Astrocyte (in vitro differentiated cells and primary cell): Measurements from ENCODE around the gene EDARADD.

Experiments
- EZH2 ChIP-seq: IDR thresholded peaks from 2 replicates; pipeline ENCODE4 v1.6.1; 2012; ENCODE audit warnings: mild to moderate bottlenecking, low read length, inconsistent platforms; ENCODE audit not compliant: insufficient read depth
- TF ChIP-seq, protein P1 (sequence below): IDR thresholded peaks from 2 replicates; pipeline ENCODE4 v1.5.1; 2011; ENCODE audit warnings: low read depth, mild to moderate bottlenecking, inconsistent platforms, low read length, moderate library complexity; ENCODE audit not compliant: insufficient read depth

GRCh38 chr1:236509203-236509602 lies 115.1 kb downstream of the EDARADD start:
- TF ChIP-seq, protein P1, sequence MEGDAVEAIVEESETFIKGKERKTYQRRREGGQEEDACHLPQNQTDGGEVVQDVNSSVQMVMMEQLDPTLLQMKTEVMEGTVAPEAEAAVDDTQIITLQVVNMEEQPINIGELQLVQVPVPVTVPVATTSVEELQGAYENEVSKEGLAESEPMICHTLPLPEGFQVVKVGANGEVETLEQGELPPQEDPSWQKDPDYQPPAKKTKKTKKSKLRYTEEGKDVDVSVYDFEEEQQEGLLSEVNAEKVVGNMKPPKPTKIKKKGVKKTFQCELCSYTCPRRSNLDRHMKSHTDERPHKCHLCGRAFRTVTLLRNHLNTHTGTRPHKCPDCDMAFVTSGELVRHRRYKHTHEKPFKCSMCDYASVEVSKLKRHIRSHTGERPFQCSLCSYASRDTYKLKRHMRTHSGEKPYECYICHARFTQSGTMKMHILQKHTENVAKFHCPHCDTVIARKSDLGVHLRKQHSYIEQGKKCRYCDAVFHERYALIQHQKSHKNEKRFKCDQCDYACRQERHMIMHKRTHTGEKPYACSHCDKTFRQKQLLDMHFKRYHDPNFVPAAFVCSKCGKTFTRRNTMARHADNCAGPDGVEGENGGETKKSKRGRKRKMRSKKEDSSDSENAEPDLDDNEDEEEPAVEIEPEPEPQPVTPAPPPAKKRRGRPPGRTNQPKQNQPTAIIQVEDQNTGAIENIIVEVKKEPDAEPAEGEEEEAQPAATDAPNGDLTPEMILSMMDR: no peak
- no peak for TF ChIP-seq EZH2
